Activated naive CD8-positive, alpha-beta T cell treated with anti-CD3 and anti-CD28 coated beads, Interleukin-2, amount 50 U/mL, for 24 hours (primary cell): ENCODE measurements around the gene USP10.

Source experiments
- ATAC-seq: fragments of 150-1000 bp; cut with Tn5 transposase; one replicate; pipeline ENCODE4 v1.10.0; 2021
- DNase-seq: peaks from one replicate; pipeline ENCODE4 v3.0.0; 2021
- H3K27ac Mint-ChIP-seq: one replicate; pipeline ENCODE4 v1.8.0; 2021; ENCODE audit warnings: mild to moderate bottlenecking, mixed read lengths
- H3K27me3 Mint-ChIP-seq: one replicate; pipeline ENCODE4 v1.8.0; 2021; ENCODE audit warnings: mixed read lengths
- H3K36me3 Mint-ChIP-seq: one replicate; pipeline ENCODE4 v1.8.0; 2021; ENCODE audit warnings: low read depth, mixed read lengths
- H3K4me1 Mint-ChIP-seq: one replicate; pipeline ENCODE4 v1.8.0; 2021; ENCODE audit warnings: mixed read lengths
- H3K4me3 Mint-ChIP-seq: one replicate; pipeline ENCODE4 v1.8.0; 2021; ENCODE audit warnings: mild to moderate bottlenecking, moderate library complexity, mixed read lengths
- H3K9me3 Mint-ChIP-seq: one replicate; pipeline ENCODE4 v1.8.0; 2021; ENCODE audit warnings: mixed read lengths

Gene USP10

GRCh38 chr16:84700446-84701300 lies 873 bp downstream of the USP10 start:
- peak; percentile 23 for DNase-seq
- H3K36me3 Mint-ChIP-seq: peaks cover 14% of the 10 kb centered on the region

GRCh38 chr16:84703681-84704080 lies 3.9 kb downstream of the USP10 start:
- Mint-ChIP-seq H3K4me3 (no peak overlapping the region), H3K36me3 (peaks cover 23% of the 10 kb centered on the region), H3K9me3 (no peaks in the 10 kb centered on the region), H3K27me3 (no peaks in the 10 kb centered on the region), H3K27ac (no peak overlapping the region), H3K4me1 (peaks cover 61% of the 10 kb centered on the region)
- ATAC-seq: no peak
- DNase-seq: no peak

More at GRCh38 chr16:84700446-84701300, 873 bp downstream of the USP10 start:
- peak overlapping the region; percentile 96 for H3K27ac Mint-ChIP-seq
- H3K4me3 Mint-ChIP-seq: peak overlapping the region; percentile 97
- H3K4me1 Mint-ChIP-seq: peaks cover 49% of the 10 kb centered on the region
- ATAC-seq: peak; percentile 61
- H3K27me3 Mint-ChIP-seq: no peaks in the 10 kb centered on the region
- no peaks in the 10 kb centered on the region for H3K9me3 Mint-ChIP-seq

- Mint-ChIP-seq H3K4me3 (no peak overlapping the region), H3K27ac (no peak overlapping the region), H3K4me1 (peaks cover 66% of the 10 kb centered on the region)
These were observed 4.5 kb downstream of the USP10 start for GRCh38 chr16:84704253-84704652.

GRCh38 chr16:84706856-84707255 lies 7.1 kb downstream of the USP10 start:
- Mint-ChIP-seq H3K4me3 (no peak overlapping the region), H3K9me3 (no peaks in the 10 kb centered on the region), H3K36me3 (peaks cover 21% of the 10 kb centered on the region), H3K27me3 (no peaks in the 10 kb centered on the region), H3K27ac (no peak overlapping the region), H3K4me1 (peaks cover 69% of the 10 kb centered on the region)
- ATAC-seq (no peak), DNase-seq (no peak)

More at GRCh38 chr16:84704253-84704652, 4.5 kb downstream of the USP10 start:
- peaks cover 25% of the 10 kb centered on the region for H3K36me3 Mint-ChIP-seq
- ATAC-seq (no peak), DNase-seq (no peak)
- no peaks in the 10 kb centered on the region for H3K27me3 Mint-ChIP-seq
- H3K9me3 Mint-ChIP-seq: no peaks in the 10 kb centered on the region

GRCh38 chr16:84709609-84710008 lies 9.8 kb downstream of the USP10 start:
- Mint-ChIP-seq H3K9me3 (no peaks in the 10 kb centered on the region), H3K4me1 (peaks cover 72% of the 10 kb centered on the region), H3K27ac (no peak overlapping the region), H3K4me3 (no peak overlapping the region), H3K36me3 (peaks cover 21% of the 10 kb centered on the region), H3K27me3 (no peaks in the 10 kb centered on the region)
- DNase-seq: no peak
- no peak for ATAC-seq

GRCh38 chr16:84710686-84711085 lies 10.9 kb downstream of the USP10 start:
- peaks cover 62% of the 10 kb centered on the region for H3K4me1 Mint-ChIP-seq
- no peak overlapping the region for H3K27ac Mint-ChIP-seq
- peaks cover 14% of the 10 kb centered on the region for H3K36me3 Mint-ChIP-seq
- H3K4me3 Mint-ChIP-seq: no peak overlapping the region
- no peak for DNase-seq
- ATAC-seq: no peak
- H3K27me3 Mint-ChIP-seq: no peaks in the 10 kb centered on the region
- H3K9me3 Mint-ChIP-seq: no peaks in the 10 kb centered on the region

GRCh38 chr16:84712138-84712671 lies 12.4 kb downstream of the USP10 start:
- H3K27ac Mint-ChIP-seq: no peak overlapping the region
- H3K36me3 Mint-ChIP-seq: peaks cover 21% of the 10 kb centered on the region
- H3K4me3 Mint-ChIP-seq: no peak overlapping the region
- ATAC-seq (no peak), DNase-seq (no peak)
- H3K27me3 Mint-ChIP-seq: no peaks in the 10 kb centered on the region
- peaks cover 61% of the 10 kb centered on the region for H3K4me1 Mint-ChIP-seq
- H3K9me3 Mint-ChIP-seq: no peaks in the 10 kb centered on the region

- peak overlapping the region; percentile 35 for H3K27ac Mint-ChIP-seq
- no peak overlapping the region for H3K4me3 Mint-ChIP-seq
- no peak for DNase-seq
- peaks cover 20% of the 10 kb centered on the region for H3K36me3 Mint-ChIP-seq
- ATAC-seq: no peak
- no peaks in the 10 kb centered on the region for H3K27me3 Mint-ChIP-seq
- H3K4me1 Mint-ChIP-seq: peaks cover 62% of the 10 kb centered on the region
- no peaks in the 10 kb centered on the region for H3K9me3 Mint-ChIP-seq
These were observed 13.3 kb downstream of the USP10 start for GRCh38 chr16:84712801-84713775.

GRCh38 chr16:84714028-84714427 lies 14.2 kb downstream of the USP10 start:
- no peak for DNase-seq
- Mint-ChIP-seq H3K27me3 (no peaks in the 10 kb centered on the region), H3K4me1 (peaks cover 61% of the 10 kb centered on the region), H3K9me3 (no peaks in the 10 kb centered on the region), H3K36me3 (peaks cover 13% of the 10 kb centered on the region), H3K27ac (peak overlapping the region; percentile 35), H3K4me3 (no peak overlapping the region)
- no peak for ATAC-seq

GRCh38 chr16:84715424-84715823 lies 15.6 kb downstream of the USP10 start:
- Mint-ChIP-seq H3K9me3 (no peaks in the 10 kb centered on the region), H3K4me3 (no peak overlapping the region), H3K36me3 (peaks cover 21% of the 10 kb centered on the region), H3K27me3 (no peaks in the 10 kb centered on the region), H3K27ac (no peak overlapping the region), H3K4me1 (peaks cover 59% of the 10 kb centered on the region)
- DNase-seq (no peak), ATAC-seq (no peak)

- Mint-ChIP-seq H3K36me3 (peaks cover 19% of the 10 kb centered on the region), H3K27me3 (no peaks in the 10 kb centered on the region), H3K4me1 (peaks cover 55% of the 10 kb centered on the region), H3K27ac (no peak overlapping the region), H3K9me3 (no peaks in the 10 kb centered on the region), H3K4me3 (no peak overlapping the region)
- DNase-seq (no peak), ATAC-seq (no peak)
These were observed 16.1 kb downstream of the USP10 start for GRCh38 chr16:84715854-84716253.

- Mint-ChIP-seq H3K9me3 (no peaks in the 10 kb centered on the region), H3K27ac (no peak overlapping the region), H3K4me1 (peaks cover 52% of the 10 kb centered on the region), H3K27me3 (no peaks in the 10 kb centered on the region), H3K4me3 (no peak overlapping the region), H3K36me3 (peaks cover 20% of the 10 kb centered on the region)
- ATAC-seq (no peak), DNase-seq (no peak)
These were observed 16.9 kb downstream of the USP10 start for GRCh38 chr16:84716740-84717139.

- Mint-ChIP-seq H3K27ac (no peak overlapping the region), H3K27me3 (no peaks in the 10 kb centered on the region), H3K4me1 (peaks cover 52% of the 10 kb centered on the region), H3K4me3 (no peak overlapping the region), H3K9me3 (no peaks in the 10 kb centered on the region), H3K36me3 (peaks cover 27% of the 10 kb centered on the region)
- ATAC-seq (no peak), DNase-seq (no peak)
These were observed 17.7 kb downstream of the USP10 start for GRCh38 chr16:84717484-84717883.

- no peak for ATAC-seq
- peaks cover 27% of the 10 kb centered on the region for H3K36me3 Mint-ChIP-seq
- no peaks in the 10 kb centered on the region for H3K27me3 Mint-ChIP-seq
- no peak for DNase-seq
- H3K9me3 Mint-ChIP-seq: no peaks in the 10 kb centered on the region
- H3K4me3 Mint-ChIP-seq: no peak overlapping the region
- H3K27ac Mint-ChIP-seq: no peak overlapping the region
- H3K4me1 Mint-ChIP-seq: peaks cover 60% of the 10 kb centered on the region
These were observed 20.4 kb downstream of the USP10 start for GRCh38 chr16:84720177-84720579.
